SK-N-SH (cell line): Measurements from ENCODE around the gene BTBD9. TPM values are rescaled to one million over a fixed set of nuclear protein-coding genes. Genes with fewer than 3 reads are reported as not detected.

Experiments used
- CTCF ChIA-PET: fragments of 300-600, 350-600 bp; formaldehyde crosslinking; extraction: SDS; loops from one replicate; lab custom pipeline; 2021; lab: Yijun Ruan, JAX
- POLR2A ChIA-PET: fragments of 350-600 bp; sonication (Branson Sonifier 250); formaldehyde crosslinking; extraction: SDS; loops from one replicate; lab custom pipeline; 2020; ENCODE audit warnings: antibody characterized with exemption, inconsistent platforms; lab: Yijun Ruan, JAX
- DNase-seq: peaks from one replicate; pipeline ENCODE4 v3.0.0; 2012
- H2AFZ ChIP-seq: fragments of 200-600 bp; sonication (generic); 2 replicates; pipeline ENCODE4 v1.8.1; 2016; ENCODE audit warnings: antibody characterized with exemption, mild to moderate bottlenecking, low read depth
- H3F3A ChIP-seq: fragments of 200-600 bp; sonication (generic); replicated peaks from 2 replicates; pipeline ENCODE3; 2016; ENCODE audit warnings: antibody characterized with exemption, mild to moderate bottlenecking; ENCODE audit not compliant: insufficient read depth
- H3K27ac ChIP-seq, 2 experiments: fragments of 200-500 bp in 1 of 2; fragments of 200-600 bp in 1 of 2; sonication (Bioruptor generic) in 1 of 2; sonication (generic), shearing (Covaris generic) in 1 of 2; 2 replicates each; pipeline versions ENCODE4 v1.5.1 to v1.6.1; 2014 to 2016; ENCODE audit warnings: low read depth in 2 of 2, inconsistent platforms in 1 of 2, low read length in 1 of 2, mild to moderate bottlenecking in 1 of 2, mixed read lengths in 1 of 2
- H3K27me3 ChIP-seq: fragments of 200-600 bp; sonication (generic), shearing (Covaris generic); 2 replicates; pipeline ENCODE4 v1.6.1; 2016; ENCODE audit warnings: mixed run types; ENCODE audit not compliant: insufficient read depth
- H3K36me3 ChIP-seq, 2 experiments: fragments of 200-500 bp in 1 of 2; fragments of 200-600 bp in 1 of 2; sonication (Bioruptor generic) in 1 of 2; sonication (generic) in 1 of 2; replicated peaks in 1 of 2; 2 replicates each; pipeline versions ENCODE3 to v1.5.1; 2014 to 2016; ENCODE audit warnings: low read length in 1 of 2, mild to moderate bottlenecking in 1 of 2; ENCODE audit not compliant: insufficient read depth in 2 of 2, control insufficient read depth in 1 of 2
- H3K4me1 ChIP-seq, 2 experiments: fragments of 200-500 bp in 1 of 2; fragments of 200-600 bp in 1 of 2; sonication (Bioruptor generic) in 1 of 2; sonication (generic), shearing (Covaris generic) in 1 of 2; 2 replicates each; pipeline versions ENCODE4 v1.5.1 to v1.6.1; 2014 to 2016; ENCODE audit warnings: low read depth in 1 of 2, low read length in 1 of 2, mixed run types in 1 of 2; ENCODE audit not compliant: insufficient read depth in 2 of 2, control insufficient read depth in 1 of 2
- H3K4me2 ChIP-seq: fragments of 200-600 bp; sonication (generic), shearing (Covaris generic); 2 replicates; pipeline ENCODE4 v1.6.1; 2017; ENCODE audit warnings: mixed run types
- H3K4me3 ChIP-seq, 2 experiments: fragments of 200-500 bp in 1 of 2; fragments of 200-600 bp in 1 of 2; sonication (Bioruptor generic) in 1 of 2; sonication (generic), shearing (Covaris generic) in 1 of 2; 2 replicates each; pipeline versions ENCODE4 v1.5.1 to v1.8.1; 2014 to 2016; ENCODE audit warnings: low read depth in 2 of 2, inconsistent platforms in 1 of 2, low read length in 1 of 2, mild to moderate bottlenecking in 1 of 2, mixed read lengths in 1 of 2, moderate library complexity in 1 of 2
- H3K79me2 ChIP-seq: fragments of 200-600 bp; sonication (generic); 2 replicates; pipeline ENCODE4 v1.8.1; 2017; ENCODE audit warnings: mild to moderate bottlenecking; ENCODE audit not compliant: insufficient read depth
- H3K9ac ChIP-seq: fragments of 200-600 bp; sonication (generic); 2 replicates; pipeline ENCODE4 v1.6.1; 2017; ENCODE audit warnings: mixed run types
- H3K9me2 ChIP-seq: fragments of 200-600 bp; sonication (generic); 2 replicates; pipeline ENCODE4 v1.6.1; 2017; ENCODE audit warnings: mixed run types
- H3K9me3 ChIP-seq: fragments of 200-600 bp; sonication (generic); 2 replicates; pipeline ENCODE4 v1.6.1; 2017; ENCODE audit warnings: mixed run types, mild to moderate bottlenecking, moderate library complexity
- H4K20me1 ChIP-seq: fragments of 200-600 bp; sonication (generic); 2 replicates; pipeline ENCODE4 v1.6.1; 2017; ENCODE audit warnings: mild to moderate bottlenecking, mixed run types; ENCODE audit not compliant: insufficient read depth
- CHD2 ChIP-seq: fragments of 150-350 bp; IDR thresholded peaks from 2 replicates; pipeline ENCODE4 v1.6.1; 2018; ENCODE audit warnings: low read length; ENCODE audit not compliant: partially characterized antibody
- ELF1 ChIP-seq: IDR thresholded peaks from 2 replicates; pipeline ENCODE4 v1.4.0; 2012
- EP300 ChIP-seq, 2 experiments: IDR thresholded peaks; 2 replicates each; pipeline versions ENCODE4 v1.4.0 to v1.6.1; 2012; ENCODE audit warnings: borderline replicate concordance in 1 of 2, low read depth in 1 of 2, low read length in 1 of 2
- FOXJ3 ChIP-seq: sonication (generic); formaldehyde crosslinking; IDR thresholded peaks from 2 replicates; pipeline ENCODE4 v1.5.1; 2020; ENCODE audit warnings: mild to moderate bottlenecking, missing genetic modification reagents
- GATA2 ChIP-seq: sonication (generic); formaldehyde crosslinking; IDR thresholded peaks from 2 replicates; pipeline ENCODE4 v1.5.0; 2020; ENCODE audit warnings: mild to moderate bottlenecking, missing genetic modification reagents
- JUND ChIP-seq: IDR thresholded peaks from 2 replicates; pipeline ENCODE4 v1.4.0; 2012
- NFIC ChIP-seq: IDR thresholded peaks from 2 replicates; pipeline ENCODE4 v1.4.0; 2012; ENCODE audit warnings: borderline replicate concordance
- NRF1 ChIP-seq: IDR thresholded peaks from 2 replicates; pipeline ENCODE4 v1.6.1; 2012; ENCODE audit warnings: low read depth, mild to moderate bottlenecking, low read length
- POLR2AphosphoS5 ChIP-seq: IDR thresholded peaks from 2 replicates; pipeline ENCODE4 v1.6.1; 2012; ENCODE audit warnings: low read depth, low read length
- TCF12 ChIP-seq: IDR thresholded peaks from 2 replicates; pipeline ENCODE4 v1.4.0; 2012
- YY1 ChIP-seq: IDR thresholded peaks from 2 replicates; pipeline ENCODE4 v1.4.0; 2012; ENCODE audit warnings: low read depth, mild to moderate bottlenecking
- WGBS: methylation state at CpG from one replicate; pipeline ENCODE4 v1.1.6; 2017; ENCODE audit warnings: low lambda C conversion rate; 5-methylcytosine and 5-hydroxymethylcytosine counted together
- polyA plus RNA-seq, 3 experiments: library from polyadenylated mRNA; depleted of rRNA; stranded (reverse); fragments of >200 nt; gene quantifications; 2 replicates each; pipeline ENCODE4 v1.2.3, GENCODE V29; 2012
- TF ChIP-seq, protein P1 (sequence below): IDR thresholded peaks from 2 replicates; pipeline ENCODE4; 2012
- TF ChIP-seq, protein P2 (sequence below): IDR thresholded peaks from 2 replicates; pipeline ENCODE4 v1.6.1; 2012; ENCODE audit warnings: mild to moderate bottlenecking, low read depth, low read length, moderate library complexity
- TF ChIP-seq, protein P3 (sequence below): fragments of 200-600 bp; sonication (generic); IDR thresholded peaks from 2 replicates; pipeline ENCODE4 v1.6.1; 2017; ENCODE audit warnings: antibody characterized with exemption, mild to moderate bottlenecking, moderate library complexity

Gene BTBD9
- polyA plus RNA-seq, 1 of the 3 experiments (the other 2 are of a cell fraction), result 2.2 TPM

DNA sequence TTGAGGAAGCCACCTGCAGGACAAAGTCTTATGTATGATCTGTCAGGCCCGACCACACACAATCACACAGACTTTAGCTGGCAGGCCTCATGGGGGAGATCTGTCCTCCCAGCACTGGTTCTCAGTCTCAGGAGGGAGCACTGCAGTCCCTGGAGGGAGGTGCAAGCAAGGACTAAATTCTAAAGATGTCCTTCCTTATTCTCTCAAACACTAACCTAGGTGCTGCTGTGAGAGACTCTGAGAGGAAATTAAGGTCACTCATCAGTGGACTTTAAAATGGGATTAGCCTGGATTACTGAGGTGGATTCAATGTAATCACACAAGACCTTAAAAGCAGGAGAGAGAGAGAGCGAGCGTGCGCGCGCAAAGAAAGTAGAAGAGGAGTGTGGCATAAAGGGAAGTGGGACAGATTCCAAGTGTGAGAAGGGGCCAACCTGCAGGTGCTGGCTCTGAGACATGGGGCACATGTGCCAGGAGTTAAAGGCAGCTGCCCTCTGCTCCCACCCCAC lies 48.9 kb upstream of the BTBD9 start:
- Histone ChIP-seq H3F3A (peaks cover 7% of the 10 kb centered on the region), H3K27ac (no peak overlapping the region; a peak in 1 of 4 replicates), H3K4me1 (peaks cover 0 to 5% of the 10 kb centered on the region in 2 experiments; a peak in 1 of 4 replicates), H3K9me3 (no peaks in the 10 kb centered on the region), H3K4me2 (no peak overlapping the region), H2AFZ (no peak overlapping the region), H3K27me3 (no peaks in the 10 kb centered on the region), H3K79me2 (peaks cover 72% of the 10 kb centered on the region), H3K9me2 (no peaks in the 10 kb centered on the region), H3K36me3 (peaks cover 5 to 25% of the 10 kb centered on the region in 2 experiments), H4K20me1 (peaks cover 17% of the 10 kb centered on the region; the same call in 1 of the 2 replicates), H3K4me3 (no peak overlapping the region), H3K9ac (no peak overlapping the region)
- TF ChIP-seq GATA2 (CRISPR knock-in tag) (no peak), POLR2AphosphoS5 (no peak), CHD2 (no peak), JUND (no peak), YY1 (no peak), EP300 (IDR thresholded peaks at IDR 0.05; ENCODE audit: borderline replicate concordance in 1 of 2, low read depth in 1 of 2, low read length in 1 of 2) (no peak), NFIC (no peak), FOXJ3 (CRISPR knock-in tag) (no peak), ELF1 (no peak), TCF12 (no peak), NRF1 (no peak)
- TF ChIP-seq, protein P1, sequence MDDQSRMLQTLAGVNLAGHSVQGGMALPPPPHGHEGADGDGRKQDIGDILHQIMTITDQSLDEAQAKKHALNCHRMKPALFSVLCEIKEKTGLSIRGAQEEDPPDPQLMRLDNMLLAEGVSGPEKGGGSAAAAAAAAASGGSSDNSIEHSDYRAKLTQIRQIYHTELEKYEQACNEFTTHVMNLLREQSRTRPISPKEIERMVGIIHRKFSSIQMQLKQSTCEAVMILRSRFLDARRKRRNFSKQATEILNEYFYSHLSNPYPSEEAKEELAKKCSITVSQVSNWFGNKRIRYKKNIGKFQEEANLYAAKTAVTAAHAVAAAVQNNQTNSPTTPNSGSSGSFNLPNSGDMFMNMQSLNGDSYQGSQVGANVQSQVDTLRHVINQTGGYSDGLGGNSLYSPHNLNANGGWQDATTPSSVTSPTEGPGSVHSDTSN, result no peak
- TF ChIP-seq, protein P2, sequence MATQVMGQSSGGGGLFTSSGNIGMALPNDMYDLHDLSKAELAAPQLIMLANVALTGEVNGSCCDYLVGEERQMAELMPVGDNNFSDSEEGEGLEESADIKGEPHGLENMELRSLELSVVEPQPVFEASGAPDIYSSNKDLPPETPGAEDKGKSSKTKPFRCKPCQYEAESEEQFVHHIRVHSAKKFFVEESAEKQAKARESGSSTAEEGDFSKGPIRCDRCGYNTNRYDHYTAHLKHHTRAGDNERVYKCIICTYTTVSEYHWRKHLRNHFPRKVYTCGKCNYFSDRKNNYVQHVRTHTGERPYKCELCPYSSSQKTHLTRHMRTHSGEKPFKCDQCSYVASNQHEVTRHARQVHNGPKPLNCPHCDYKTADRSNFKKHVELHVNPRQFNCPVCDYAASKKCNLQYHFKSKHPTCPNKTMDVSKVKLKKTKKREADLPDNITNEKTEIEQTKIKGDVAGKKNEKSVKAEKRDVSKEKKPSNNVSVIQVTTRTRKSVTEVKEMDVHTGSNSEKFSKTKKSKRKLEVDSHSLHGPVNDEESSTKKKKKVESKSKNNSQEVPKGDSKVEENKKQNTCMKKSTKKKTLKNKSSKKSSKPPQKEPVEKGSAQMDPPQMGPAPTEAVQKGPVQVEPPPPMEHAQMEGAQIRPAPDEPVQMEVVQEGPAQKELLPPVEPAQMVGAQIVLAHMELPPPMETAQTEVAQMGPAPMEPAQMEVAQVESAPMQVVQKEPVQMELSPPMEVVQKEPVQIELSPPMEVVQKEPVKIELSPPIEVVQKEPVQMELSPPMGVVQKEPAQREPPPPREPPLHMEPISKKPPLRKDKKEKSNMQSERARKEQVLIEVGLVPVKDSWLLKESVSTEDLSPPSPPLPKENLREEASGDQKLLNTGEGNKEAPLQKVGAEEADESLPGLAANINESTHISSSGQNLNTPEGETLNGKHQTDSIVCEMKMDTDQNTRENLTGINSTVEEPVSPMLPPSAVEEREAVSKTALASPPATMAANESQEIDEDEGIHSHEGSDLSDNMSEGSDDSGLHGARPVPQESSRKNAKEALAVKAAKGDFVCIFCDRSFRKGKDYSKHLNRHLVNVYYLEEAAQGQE, result no peak
- TF ChIP-seq, protein P3, sequence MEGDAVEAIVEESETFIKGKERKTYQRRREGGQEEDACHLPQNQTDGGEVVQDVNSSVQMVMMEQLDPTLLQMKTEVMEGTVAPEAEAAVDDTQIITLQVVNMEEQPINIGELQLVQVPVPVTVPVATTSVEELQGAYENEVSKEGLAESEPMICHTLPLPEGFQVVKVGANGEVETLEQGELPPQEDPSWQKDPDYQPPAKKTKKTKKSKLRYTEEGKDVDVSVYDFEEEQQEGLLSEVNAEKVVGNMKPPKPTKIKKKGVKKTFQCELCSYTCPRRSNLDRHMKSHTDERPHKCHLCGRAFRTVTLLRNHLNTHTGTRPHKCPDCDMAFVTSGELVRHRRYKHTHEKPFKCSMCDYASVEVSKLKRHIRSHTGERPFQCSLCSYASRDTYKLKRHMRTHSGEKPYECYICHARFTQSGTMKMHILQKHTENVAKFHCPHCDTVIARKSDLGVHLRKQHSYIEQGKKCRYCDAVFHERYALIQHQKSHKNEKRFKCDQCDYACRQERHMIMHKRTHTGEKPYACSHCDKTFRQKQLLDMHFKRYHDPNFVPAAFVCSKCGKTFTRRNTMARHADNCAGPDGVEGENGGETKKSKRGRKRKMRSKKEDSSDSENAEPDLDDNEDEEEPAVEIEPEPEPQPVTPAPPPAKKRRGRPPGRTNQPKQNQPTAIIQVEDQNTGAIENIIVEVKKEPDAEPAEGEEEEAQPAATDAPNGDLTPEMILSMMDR, result no peak
- ChIA-PET POLR2A (no interaction called here), CTCF (no interaction called here)
- 96% methylated on average over 6 of the region's 6 CpGs for WGBS
- DNase-seq, result no peak
